H1 (cell line): ENCODE data around the gene LIFR. TPM values are rescaled to one million over a fixed set of nuclear protein-coding genes. Genes with fewer than 3 reads are reported as not detected.

Experiments
- CTCF ChIA-PET: fragments of 300-600 bp; sonication (Branson Sonifier 250); formaldehyde crosslinking; loops from one replicate; lab custom pipeline; 2021; ENCODE audit not compliant: partially characterized antibody; lab: Charles Lee
- POLR2A ChIA-PET: fragments of 300-600 bp; sonication (Branson Sonifier 250); formaldehyde crosslinking; loops from one replicate; lab custom pipeline; 2021; ENCODE audit warnings: inconsistent platforms; ENCODE audit not compliant: partially characterized antibody; lab: Charles Lee
- DNase-seq, 2 experiments: peaks; one replicate each; pipeline versions ENCODE4 v3.0.0 to v3.0.0-alpha.2; 2010 to 2022; ENCODE audit warnings: low spot score in 2 of 2, low read depth in 1 of 2, mixed read lengths in 1 of 2
- FAIRE-seq: peaks from 2 replicates; lab custom pipeline; 2011; peaks lifted over from hg19 to GRCh38; lab: Jason Lieb, UNC
- H2AFZ ChIP-seq: 2 replicates; pipeline ENCODE4 v1.8.1; 2012; ENCODE audit warnings: low read length, inconsistent platforms
- H2AK5ac ChIP-seq: 2 replicates; pipeline ENCODE4 v1.6.1; 2013; ENCODE audit warnings: low read depth, low read length
- H2BK120ac ChIP-seq: replicated peaks from 2 replicates; pipeline ENCODE3; 2013; ENCODE audit warnings: low read depth, low read length, inconsistent platforms
- H2BK12ac ChIP-seq: 2 replicates; pipeline ENCODE4 v1.6.1; 2013; ENCODE audit warnings: low read depth, low read length
- H2BK15ac ChIP-seq: 2 replicates; pipeline ENCODE4 v1.6.1; 2013; ENCODE audit warnings: low read length
- H2BK20ac ChIP-seq: 2 replicates; pipeline ENCODE4 v1.6.1; 2013; ENCODE audit warnings: low read length
- H2BK5ac ChIP-seq: 2 replicates; pipeline ENCODE4 v1.6.1; 2013; ENCODE audit warnings: low read depth, low read length
- H3K14ac ChIP-seq: 2 replicates; pipeline ENCODE4 v1.6.1; 2013; ENCODE audit warnings: inconsistent platforms; ENCODE audit not compliant: insufficient read length
- H3K18ac ChIP-seq: 2 replicates; pipeline ENCODE4 v1.6.1; 2013; ENCODE audit warnings: low read length; ENCODE audit errors: extremely low read depth
- H3K23ac ChIP-seq: 2 replicates; pipeline ENCODE4 v1.6.1; 2013; ENCODE audit warnings: inconsistent platforms; ENCODE audit not compliant: insufficient read length
- H3K23me2 ChIP-seq: 2 replicates; pipeline ENCODE4 v1.6.1; 2013; ENCODE audit warnings: low read depth, low read length
- H3K27ac ChIP-seq: 2 replicates; pipeline ENCODE4 v1.6.1; 2011; ENCODE audit warnings: low read depth, low read length, inconsistent platforms
- H3K27me3 ChIP-seq, 4 experiments: replicated peaks in 1 of 4; 1 replicate in 1 of 4; 2 replicates in 3 of 4; pipeline versions ENCODE4 v1.6.1 to v1.8.1; 2011 to 2013; ENCODE audit warnings: low read length in 3 of 4, mild to moderate bottlenecking in 3 of 4, inconsistent platforms in 2 of 4, mixed read lengths in 2 of 4, moderate library complexity in 1 of 4; ENCODE audit not compliant: control insufficient read depth in 3 of 4, insufficient read depth in 3 of 4; ENCODE audit errors: extremely low read depth in 1 of 4
- H3K36me3 ChIP-seq, 4 experiments: 2 replicates each; pipeline versions ENCODE4 v1.6.1 to v1.8.1; 2011 to 2013; ENCODE audit warnings: mild to moderate bottlenecking in 4 of 4, low read length in 3 of 4, moderate library complexity in 2 of 4, control low read depth in 1 of 4, inconsistent platforms in 1 of 4; ENCODE audit not compliant: insufficient read depth in 4 of 4, control insufficient read depth in 2 of 4
- H3K4ac ChIP-seq: replicated peaks from 2 replicates; pipeline ENCODE3; 2013; ENCODE audit warnings: low read length, low read depth, mixed read lengths, inconsistent platforms; ENCODE audit not compliant: insufficient read length
- H3K4me1 ChIP-seq, 4 experiments: replicated peaks in 1 of 4; 1 replicate in 1 of 4; 2 replicates in 3 of 4; pipeline versions ENCODE4 v1.6.1 to v1.8.1; 2011 to 2013; ENCODE audit warnings: low read length in 3 of 4, inconsistent platforms in 2 of 4, mixed read lengths in 1 of 4; ENCODE audit not compliant: insufficient read depth in 4 of 4, control insufficient read depth in 3 of 4
- H3K4me2 ChIP-seq, 2 experiments: 2 replicates each; pipeline versions ENCODE4 v1.6.1 to v1.8.1; 2011 to 2013; ENCODE audit warnings: low read depth in 2 of 2, low read length in 2 of 2, control low read depth in 1 of 2, inconsistent platforms in 1 of 2, mild to moderate bottlenecking in 1 of 2; ENCODE audit not compliant: insufficient read depth in 1 of 2
- H3K4me3 ChIP-seq, 4 experiments: fragments of 200-600, 300-600 bp in 1 of 4; sonication (generic), shearing (Covaris generic), sonication (Bioruptor Twin) in 1 of 4; 2 replicates each; pipeline versions ENCODE4 v1.5.1 to v1.8.1; 2011 to 2016; ENCODE audit warnings: low read length in 4 of 4, low read depth in 3 of 4, control low read depth in 2 of 4, inconsistent platforms in 2 of 4, mild to moderate bottlenecking in 2 of 4, mixed read lengths in 1 of 4, moderate library complexity in 1 of 4; ENCODE audit not compliant: insufficient read depth in 2 of 4; ENCODE audit errors: extremely low read depth in 1 of 4
- H3K56ac ChIP-seq: replicated peaks from 2 replicates; pipeline ENCODE3; 2013; ENCODE audit warnings: low read depth, mild to moderate bottlenecking, mixed read lengths, low read length, inconsistent platforms; ENCODE audit not compliant: insufficient read length
- H3K79me1 ChIP-seq: 2 replicates; pipeline ENCODE4 v1.6.1; 2013; ENCODE audit warnings: low read depth, low read length, control low read depth
- H3K79me2 ChIP-seq, 2 experiments: 2 replicates each; pipeline versions ENCODE4 v1.6.1 to v1.8.1; 2012 to 2013; ENCODE audit warnings: low read length in 2 of 2, mild to moderate bottlenecking in 2 of 2, inconsistent platforms in 1 of 2; ENCODE audit not compliant: insufficient read depth in 2 of 2, control insufficient read depth in 1 of 2
- H3K9ac ChIP-seq, 4 experiments: replicated peaks in 1 of 4; 1 replicate in 1 of 4; 2 replicates in 3 of 4; pipeline versions ENCODE4 v1.6.1 to v1.8.1; 2011 to 2013; ENCODE audit warnings: low read depth in 3 of 4, low read length in 3 of 4, control low read depth in 2 of 4, mild to moderate bottlenecking in 2 of 4, moderate library complexity in 2 of 4, inconsistent platforms in 1 of 4; ENCODE audit errors: extremely low read depth in 1 of 4
- H3K9me3 ChIP-seq, 2 experiments: 2 replicates each; pipeline versions ENCODE4 v1.6.1 to v1.8.1; 2012 to 2013; ENCODE audit warnings: mild to moderate bottlenecking in 2 of 2, moderate library complexity in 2 of 2, control low read depth in 1 of 2, inconsistent platforms in 1 of 2, low read depth in 1 of 2, low read length in 1 of 2, mixed read lengths in 1 of 2; ENCODE audit not compliant: insufficient read depth in 2 of 2
- H4K20me1 ChIP-seq, 2 experiments: replicated peaks in 1 of 2; 2 replicates each; pipeline versions ENCODE3 to v1.8.1; 2011 to 2013; ENCODE audit warnings: inconsistent platforms in 2 of 2, low read length in 2 of 2, mild to moderate bottlenecking in 1 of 2; ENCODE audit not compliant: insufficient read depth in 2 of 2, control insufficient read depth in 1 of 2
- H4K5ac ChIP-seq: 2 replicates; pipeline ENCODE4 v1.6.1; 2013; ENCODE audit warnings: low read length, low read depth, mixed read lengths, inconsistent platforms; ENCODE audit not compliant: insufficient read length
- H4K8ac ChIP-seq: 2 replicates; pipeline ENCODE4 v1.8.0; 2013; ENCODE audit warnings: mild to moderate bottlenecking, moderate library complexity, low read length, inconsistent platforms; ENCODE audit not compliant: insufficient read depth; ENCODE audit errors: extremely low read depth
- H4K91ac ChIP-seq: replicated peaks from 2 replicates; pipeline ENCODE3; 2013; ENCODE audit warnings: low read length, mixed read lengths, inconsistent platforms; ENCODE audit not compliant: insufficient read length
- CTBP2 ChIP-seq: IDR thresholded peaks from 2 replicates; pipeline ENCODE4 v1.7.0; 2011; ENCODE audit warnings: borderline replicate concordance, mild to moderate bottlenecking, moderate library complexity, mixed read lengths, low read length; ENCODE audit not compliant: insufficient read depth, insufficient read length
- MAFK ChIP-seq: IDR thresholded peaks from 2 replicates; pipeline ENCODE4 v1.6.1; 2012; ENCODE audit warnings: low read depth, mild to moderate bottlenecking, improper control_type of control experiment, low read length
- NRF1 ChIP-seq: IDR thresholded peaks from 2 replicates; pipeline ENCODE4 v1.6.1; 2011; ENCODE audit warnings: mild to moderate bottlenecking, low read depth, low read length, improper control_type of control experiment
- SAP30 ChIP-seq: fragments of 300-600 bp; sonication (generic); IDR thresholded peaks from 2 replicates; pipeline ENCODE4 v1.7.1; 2012; ENCODE audit warnings: low read length, moderate library complexity, mild to moderate bottlenecking, inconsistent platforms; ENCODE audit not compliant: insufficient read depth, insufficient replicate concordance
- SIRT6 ChIP-seq: IDR thresholded peaks from one replicate; pipeline ENCODE4 v1.7.1; 2012; ENCODE audit warnings: low read length, inconsistent platforms
- SP4 ChIP-seq: IDR thresholded peaks from 2 replicates; pipeline ENCODE4 v1.6.1; 2012; ENCODE audit warnings: low read length, inconsistent platforms
- WGBS, 2 experiments: shearing (Covaris generic) in 1 of 2; methylation state at CpG; one replicate each; pipeline versions ENCODE4 v1.1.6 to v1.1.7; 2013 to 2015; ENCODE audit warnings: low lambda C conversion rate in 2 of 2, mixed read lengths in 2 of 2, inconsistent platforms in 1 of 2, low coverage in 1 of 2, missing lambda C conversion rate in 1 of 2; ENCODE audit not compliant: insufficient replicate concordance in 2 of 2, insufficient coverage in 1 of 2, insufficient read length in 1 of 2; ENCODE audit errors: extremely low coverage in 1 of 2, missing lambda C conversion rate in 1 of 2; 5-methylcytosine and 5-hydroxymethylcytosine counted together
- polyA plus RNA-seq, 7 experiments: library from polyadenylated mRNA; depleted of rRNA in 3 of 7; stranded (reverse) in 5 of 7; unstranded in 2 of 7; fragments of >200 nt in 5 of 7; fragments of 200-250 nt in 2 of 7; gene quantifications; 1 replicate in 5 of 7; 2 replicates in 1 of 7; 4 replicates in 1 of 7; pipeline versions ENCODE4 v1.2.1 to v1.2.3, GENCODE V29; 2011 to 2013; ENCODE audit warnings: missing spikeins in 2 of 7, mixed read lengths in 2 of 7
- total RNA-seq: library from RNA; stranded (reverse); fragmentation: NEBNext Ultra II Directional; extraction: Animal tissue kit (Norgen Biotek cat#: 25700); gene quantifications from 2 replicates; pipeline ENCODE4 v1.2.1, GENCODE V29; 2021

LIFR gene
- total and polyA plus RNA-seq, 2 of the 8 experiments (the other 6 are each of a cell fraction or from before 2014, with no cell fraction given) = 2.0 to 18.9 TPM

DNA sequence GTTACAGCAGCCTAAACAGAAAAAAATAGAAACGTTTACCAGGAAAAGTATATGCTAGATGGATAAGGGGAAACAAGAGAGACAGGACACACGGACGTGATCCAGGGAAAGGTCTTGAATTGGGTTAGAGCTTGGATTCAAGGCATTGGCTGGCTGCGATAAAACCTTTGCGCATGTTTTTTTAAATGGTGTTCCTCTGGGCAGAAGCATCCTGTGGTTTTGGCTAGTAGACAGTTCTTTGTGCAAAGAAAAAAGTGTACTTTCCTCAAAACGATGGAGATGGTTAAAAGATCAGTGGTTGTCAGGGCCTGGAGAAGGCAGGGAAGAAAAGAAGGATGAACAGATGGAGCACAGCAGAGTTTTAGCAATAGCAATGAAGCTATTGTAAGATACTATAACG, 37.5 kb upstream of the LIFR start:
- DNase-seq = no peak
- TF ChIP-seq CTBP2 = no peak
- no peak for TF ChIP-seq NRF1
- no peak for TF ChIP-seq SAP30
- no peak for TF ChIP-seq SP4
- TF ChIP-seq SIRT6 = no peak
- TF ChIP-seq MAFK = no peak
- H2AK5ac ChIP-seq = no peak overlapping the region

More for the DNA sequence above, 37.5 kb upstream of the LIFR start:
- no peak overlapping the region for H2BK120ac ChIP-seq
- H3K14ac ChIP-seq = no peak overlapping the region
- no peaks in the 10 kb centered on the region for H3K79me1 ChIP-seq
- no peak overlapping the region for H3K23ac ChIP-seq
- no peak overlapping the region for H4K5ac ChIP-seq
- CTCF ChIA-PET = interaction anchor here (1.1 kb wide), 3 partner anchors 43 to 152 kb away, joined by 3 read pairs; no protein-coding TSS in a partner anchor
- H2BK15ac ChIP-seq = no peak overlapping the region
- H3K23me2 ChIP-seq = no peaks in the 10 kb centered on the region
- no peak overlapping the region for H3K18ac ChIP-seq
- H3K4me1 ChIP-seq = no peaks in the 10 kb centered on the region; a peak in 1 of 7 replicates
- H3K9ac ChIP-seq = no peak overlapping the region
- no peaks in the 10 kb centered on the region for H3K79me2 ChIP-seq
- H2AFZ ChIP-seq = no peak overlapping the region
- H2BK12ac ChIP-seq = no peak overlapping the region
- H3K36me3 ChIP-seq = no peaks in the 10 kb centered on the region
- no peaks in the 10 kb centered on the region for H3K9me3 ChIP-seq
- no peak overlapping the region for H3K56ac ChIP-seq
- no peak for FAIRE-seq
- POLR2A ChIA-PET = no interaction called here
- 90% methylated on average over 7 of the region's 7 CpGs; no CpG with 5 or more reads in 1 of the 2 experiments for WGBS, 2 experiments
- no peak overlapping the region for H3K27ac ChIP-seq
- no peak overlapping the region for H2BK20ac ChIP-seq
- no peak overlapping the region for H3K4me3 ChIP-seq
- H3K4me2 ChIP-seq = no peak overlapping the region
- H4K91ac ChIP-seq = no peak overlapping the region
- no peaks in the 10 kb centered on the region for H4K20me1 ChIP-seq
- no peak overlapping the region for H4K8ac ChIP-seq
- H2BK5ac ChIP-seq = no peak overlapping the region
- H3K4ac ChIP-seq = no peak overlapping the region
- H3K27me3 ChIP-seq = no peaks in the 10 kb centered on the region
